Immature natural killer cell (primary cell): Measurements from ENCODE around the gene EXOSC9. TPM values are rescaled to one million over a fixed set of nuclear protein-coding genes. Genes with fewer than 3 reads are reported as not detected.
"Not testable (repeated sequence)": the region's sequence is repeated elsewhere in the genome, so short reads cannot be mapped to it uniquely, and the experiment has no call there.

Source experiments
- DNase-seq, 3 donors: peaks; one replicate each; pipeline ENCODE4 v3.0.0; 2022; ENCODE audit warnings: mixed read lengths in 1 of 3
- H3K27ac Mint-ChIP-seq, 6 donors: one replicate each; pipeline ENCODE4 v1.8.0; 2020; ENCODE audit warnings: mixed read lengths in 6 of 6, mild to moderate bottlenecking in 5 of 6, inconsistent platforms in 4 of 6, moderate library complexity in 3 of 6
- H3K27me3 Mint-ChIP-seq, 3 donors: one replicate each; pipeline ENCODE4 v1.8.0; 2020 to 2021; ENCODE audit warnings: low read depth in 3 of 3, mild to moderate bottlenecking in 3 of 3, mixed read lengths in 3 of 3, moderate library complexity in 3 of 3, inconsistent platforms in 1 of 3
- H3K36me3 Mint-ChIP-seq, 3 donors: one replicate each; pipeline ENCODE4 v1.8.0; 2020; ENCODE audit warnings: mixed read lengths in 3 of 3, inconsistent platforms in 2 of 3, mild to moderate bottlenecking in 2 of 3
- H3K4me1 Mint-ChIP-seq, 2 donors: one replicate each; pipeline ENCODE4 v1.8.0; 2020; ENCODE audit warnings: inconsistent platforms in 2 of 2, mild to moderate bottlenecking in 2 of 2, mixed read lengths in 2 of 2, moderate library complexity in 1 of 2
- H3K4me3 Mint-ChIP-seq, 5 donors: one replicate each; pipeline ENCODE4 v1.8.0; 2020; ENCODE audit warnings: mild to moderate bottlenecking in 5 of 5, mixed read lengths in 5 of 5, inconsistent platforms in 3 of 5, moderate library complexity in 3 of 5
- H3K9me3 Mint-ChIP-seq, 6 donors: one replicate each; pipeline ENCODE4 v1.8.0; 2020; ENCODE audit warnings: mild to moderate bottlenecking in 6 of 6, mixed read lengths in 6 of 6, inconsistent platforms in 4 of 6, moderate library complexity in 3 of 6
- polyA plus RNA-seq, 3 donors: library from polyadenylated mRNA; unstranded; fragments of 300-500 nt; fragmentation: Illumina TruSeq; gene quantifications; one replicate each; pipeline ENCODE4 v1.2.3, GENCODE V29; 2021

Gene EXOSC9
- polyA plus RNA-seq = 10 to 100 TPM; 26.1 to 39.3 (median 26.7) TPM

GRCh38 chr4:121800961-121801714, at the start of gene EXOSC9:
Gene EXOSC9 (plus strand): TSS chr4:121801323. CDS start chr4:121801425, 102 bp downstream.
- peaks cover 4 to 9% (median 8%) of the 10 kb centered on the region in 3 donors for H3K36me3 Mint-ChIP-seq
- peaks cover 7 to 18% (median 12%) of the 10 kb centered on the region in 3 donors for H3K27me3 Mint-ChIP-seq
- no peaks in the 10 kb centered on the region for H3K9me3 Mint-ChIP-seq
- peaks cover 27 to 42% of the 10 kb centered on the region in 2 donors for H3K4me1 Mint-ChIP-seq
- peak; percentile 92 to 94 (median 93) for DNase-seq
- peak within 1 kb of the TSS; percentile 97 to 99 (median 98) for H3K27ac Mint-ChIP-seq
- H3K4me3 Mint-ChIP-seq = peak within 1 kb of the TSS; percentile 94 to 98 (median 97)

- H3K4me1 Mint-ChIP-seq, DNase-seq, H3K27ac Mint-ChIP-seq, H3K9me3 Mint-ChIP-seq, H3K4me3 Mint-ChIP-seq, H3K36me3 Mint-ChIP-seq: not testable (repeated sequence)
- peaks cover 3 to 17% (median 5%) of the 10 kb centered on the region in 3 donors for H3K27me3 Mint-ChIP-seq
Measured at GRCh38 chr4:121752142-121752541, 49.0 kb upstream of the EXOSC9 start.

GRCh38 chr4:121758925-121759568, 42.1 kb upstream of the EXOSC9 start:
- Mint-ChIP-seq H3K9me3 (peaks cover 0 to 2% (median 0%) of the 10 kb centered on the region in 6 donors), H3K27me3 (peaks cover 5 to 21% (median 8%) of the 10 kb centered on the region in 3 donors), H3K36me3 (no peaks in the 10 kb centered on the region), H3K4me3 (no peak overlapping the region), H3K27ac (no peak overlapping the region), H3K4me1 (no peaks in the 10 kb centered on the region)
- no peak for DNase-seq

GRCh38 chr4:121760205-121760604, 40.9 kb upstream of the EXOSC9 start:
- H3K4me1 Mint-ChIP-seq = peaks cover 0 to under 1% of the 10 kb centered on the region in 2 donors
- H3K9me3 Mint-ChIP-seq = no peaks in the 10 kb centered on the region
- H3K4me3 Mint-ChIP-seq = no peak overlapping the region
- peaks cover 9 to 14% (median 14%) of the 10 kb centered on the region in 3 donors for H3K27me3 Mint-ChIP-seq
- DNase-seq = no peak
- no peak overlapping the region for H3K27ac Mint-ChIP-seq
- no peaks in the 10 kb centered on the region for H3K36me3 Mint-ChIP-seq

- Mint-ChIP-seq H3K4me1 (peaks cover 0 to 3% of the 10 kb centered on the region in 2 donors), H3K9me3 (no peaks in the 10 kb centered on the region), H3K36me3 (no peaks in the 10 kb centered on the region), H3K27me3 (peaks cover 13 to 20% (median 18%) of the 10 kb centered on the region in 3 donors), H3K4me3 (no peak overlapping the region), H3K27ac (no peak overlapping the region)
- no peak for DNase-seq
Measured at GRCh38 chr4:121764303-121764701, 36.8 kb upstream of the EXOSC9 start.

DNA sequence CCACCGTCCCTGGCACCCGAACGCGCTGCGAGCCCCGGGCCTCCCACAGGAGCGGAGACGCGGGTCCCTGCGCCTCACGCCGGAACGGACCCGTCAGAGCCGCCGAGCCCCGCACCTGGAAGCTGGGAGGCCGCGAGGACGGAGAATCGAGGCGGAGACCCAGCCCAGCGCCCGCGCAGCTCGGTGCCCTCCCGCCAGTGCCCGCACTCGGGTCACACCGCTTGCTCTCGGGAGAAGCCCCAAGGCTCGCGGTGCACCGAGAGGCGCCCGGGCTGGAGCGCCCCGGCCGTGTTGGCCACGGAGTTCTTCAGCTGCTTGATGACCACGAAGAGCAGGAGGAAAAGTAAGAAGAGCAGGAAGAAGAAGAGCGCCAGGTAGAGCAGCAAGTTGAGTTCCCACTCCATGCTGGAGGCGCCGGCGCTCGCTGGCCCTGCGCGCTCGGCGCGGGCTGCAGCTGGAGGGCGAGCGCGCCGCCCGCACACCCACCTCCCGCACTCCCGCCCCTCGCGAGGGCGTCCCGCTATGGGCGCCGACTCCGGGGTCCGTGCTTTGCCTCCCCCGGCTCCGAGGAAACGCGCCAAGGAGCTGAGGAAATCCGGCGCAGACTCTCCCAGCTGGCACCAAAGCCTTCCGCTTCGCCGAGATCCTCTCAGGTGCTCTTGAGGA, 36.3 kb upstream of the EXOSC9 start, which contains the start of gene SMIM43:
Gene SMIM43, minus strand, starts transcription at position 463 of the 666 bp plus-strand sequence. Its CDS starts 59 bp downstream, at position 404.
- Mint-ChIP-seq H3K4me3 (no peak within 1 kb of the TSS), H3K27ac (no peak within 1 kb of the TSS)

GRCh38 chr4:121765368-121765705, 35.8 kb upstream of the EXOSC9 start:
- peaks cover 18 to 20% (median 19%) of the 10 kb centered on the region in 3 donors for H3K27me3 Mint-ChIP-seq

More for the DNA sequence above, 36.3 kb upstream of the EXOSC9 start, which contains the start of gene SMIM43:
- Mint-ChIP-seq H3K9me3 (no peaks in the 10 kb centered on the region), H3K27me3 (peaks cover 14 to 22% (median 19%) of the 10 kb centered on the region in 3 donors), H3K4me1 (peaks cover 0 to 3% of the 10 kb centered on the region in 2 donors), H3K36me3 (no peaks in the 10 kb centered on the region)
- no peak for DNase-seq

GRCh38 chr4:121765971-121766538, 35.1 kb upstream of the EXOSC9 start:
- peaks cover 0 to 3% of the 10 kb centered on the region in 2 donors for H3K4me1 Mint-ChIP-seq
- H3K27me3 Mint-ChIP-seq = peaks cover 18 to 21% (median 20%) of the 10 kb centered on the region in 3 donors
- no peak overlapping the region for H3K27ac Mint-ChIP-seq
- no peak overlapping the region for H3K4me3 Mint-ChIP-seq
- H3K9me3 Mint-ChIP-seq = no peaks in the 10 kb centered on the region
- H3K36me3 Mint-ChIP-seq = no peaks in the 10 kb centered on the region
- DNase-seq = no peak

More at GRCh38 chr4:121765368-121765705, 35.8 kb upstream of the EXOSC9 start:
- Mint-ChIP-seq H3K9me3 (no peaks in the 10 kb centered on the region), H3K27ac (no peak overlapping the region), H3K4me3 (no peak overlapping the region), H3K4me1 (peaks cover 0 to 3% of the 10 kb centered on the region in 2 donors), H3K36me3 (no peaks in the 10 kb centered on the region)
- no peak for DNase-seq

- DNase-seq = no peak
- H3K4me3 Mint-ChIP-seq = no peak overlapping the region
- H3K27me3 Mint-ChIP-seq = peaks cover 18 to 21% (median 21%) of the 10 kb centered on the region in 3 donors
- no peaks in the 10 kb centered on the region for H3K36me3 Mint-ChIP-seq
- H3K4me1 Mint-ChIP-seq = peaks cover 0 to 3% of the 10 kb centered on the region in 2 donors
- no peak overlapping the region for H3K27ac Mint-ChIP-seq
- H3K9me3 Mint-ChIP-seq = no peaks in the 10 kb centered on the region
Measured at GRCh38 chr4:121767166-121767565, 34.0 kb upstream of the EXOSC9 start.

DNA sequence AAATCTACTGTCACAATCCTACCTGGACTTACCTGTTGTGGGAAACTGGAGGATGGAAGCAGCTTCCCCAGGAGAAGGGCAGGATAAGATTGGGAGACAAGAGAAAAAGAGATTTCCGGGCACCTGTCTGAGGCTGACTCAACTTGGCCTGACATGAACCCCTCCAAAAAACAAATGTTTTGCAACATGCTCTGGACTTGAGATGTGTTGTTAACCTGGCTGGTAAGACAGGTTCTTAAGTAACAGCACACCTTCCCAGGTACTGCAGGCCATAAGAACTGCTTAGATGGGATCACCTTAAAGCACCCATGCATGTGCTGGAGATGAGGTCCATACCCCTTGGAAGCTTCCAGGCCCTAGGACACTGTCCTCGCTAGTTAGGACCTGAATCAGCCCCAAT, 31.8 kb upstream of the EXOSC9 start:
- H3K27me3 Mint-ChIP-seq = peaks cover 11 to 15% (median 12%) of the 10 kb centered on the region in 3 donors
- no peak overlapping the region for H3K4me3 Mint-ChIP-seq
- H3K9me3 Mint-ChIP-seq = no peaks in the 10 kb centered on the region
- no peak for DNase-seq
- H3K4me1 Mint-ChIP-seq = peaks cover 0 to 3% of the 10 kb centered on the region in 2 donors
- no peak overlapping the region for H3K27ac Mint-ChIP-seq
- H3K36me3 Mint-ChIP-seq = no peaks in the 10 kb centered on the region

DNA sequence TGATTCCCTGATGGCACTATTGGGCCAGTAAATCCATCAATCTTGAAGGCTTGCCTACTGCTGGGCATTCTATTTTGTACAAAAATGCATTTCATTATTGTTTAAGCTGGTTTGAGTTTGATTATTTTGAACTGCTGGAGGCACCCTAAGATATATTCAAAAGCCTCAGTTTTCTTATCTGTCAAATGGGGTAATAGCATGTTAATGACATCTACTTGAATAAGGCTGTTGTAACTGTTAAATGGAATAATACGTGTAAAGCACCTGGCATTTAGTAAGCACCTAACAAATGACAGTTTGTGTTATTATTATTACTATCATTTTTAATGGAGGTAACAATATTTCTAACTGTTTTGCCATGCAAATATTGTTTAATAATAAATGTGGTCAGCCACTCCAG, 29.3 kb upstream of the EXOSC9 start:
- H3K27ac Mint-ChIP-seq = no peak overlapping the region
- no peak overlapping the region for H3K4me3 Mint-ChIP-seq
- H3K9me3 Mint-ChIP-seq = no peaks in the 10 kb centered on the region
- peaks cover 3 to 13% (median 5%) of the 10 kb centered on the region in 3 donors for H3K27me3 Mint-ChIP-seq
- H3K36me3 Mint-ChIP-seq = no peaks in the 10 kb centered on the region
- H3K4me1 Mint-ChIP-seq = no peaks in the 10 kb centered on the region
- DNase-seq = no peak

DNA sequence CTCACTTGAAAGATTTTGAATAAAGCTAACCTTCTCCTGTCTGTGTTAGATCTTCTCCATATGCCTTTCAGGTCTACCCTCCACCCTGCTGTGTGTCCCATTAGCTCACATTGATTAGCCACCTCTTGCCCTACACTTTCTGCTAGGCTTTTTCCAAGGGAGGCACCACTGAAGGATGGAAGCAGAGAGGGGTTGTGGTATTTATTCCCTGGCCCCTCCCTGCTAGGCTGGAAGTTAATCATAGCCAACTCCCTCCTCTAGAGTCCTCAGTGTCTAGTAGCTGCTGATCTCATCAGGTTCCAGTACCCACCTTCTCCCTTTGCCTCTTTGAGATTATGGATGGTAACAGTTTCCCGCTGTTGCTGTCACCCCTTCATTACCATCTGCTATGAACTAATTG, 27.2 kb upstream of the EXOSC9 start:
- H3K9me3 Mint-ChIP-seq = no peaks in the 10 kb centered on the region
- H3K36me3 Mint-ChIP-seq = no peaks in the 10 kb centered on the region
- peaks cover 5 to 11% (median 5%) of the 10 kb centered on the region in 3 donors for H3K27me3 Mint-ChIP-seq
- DNase-seq = no peak
- no peak overlapping the region for H3K27ac Mint-ChIP-seq
- no peaks in the 10 kb centered on the region for H3K4me1 Mint-ChIP-seq
- no peak overlapping the region for H3K4me3 Mint-ChIP-seq

DNA sequence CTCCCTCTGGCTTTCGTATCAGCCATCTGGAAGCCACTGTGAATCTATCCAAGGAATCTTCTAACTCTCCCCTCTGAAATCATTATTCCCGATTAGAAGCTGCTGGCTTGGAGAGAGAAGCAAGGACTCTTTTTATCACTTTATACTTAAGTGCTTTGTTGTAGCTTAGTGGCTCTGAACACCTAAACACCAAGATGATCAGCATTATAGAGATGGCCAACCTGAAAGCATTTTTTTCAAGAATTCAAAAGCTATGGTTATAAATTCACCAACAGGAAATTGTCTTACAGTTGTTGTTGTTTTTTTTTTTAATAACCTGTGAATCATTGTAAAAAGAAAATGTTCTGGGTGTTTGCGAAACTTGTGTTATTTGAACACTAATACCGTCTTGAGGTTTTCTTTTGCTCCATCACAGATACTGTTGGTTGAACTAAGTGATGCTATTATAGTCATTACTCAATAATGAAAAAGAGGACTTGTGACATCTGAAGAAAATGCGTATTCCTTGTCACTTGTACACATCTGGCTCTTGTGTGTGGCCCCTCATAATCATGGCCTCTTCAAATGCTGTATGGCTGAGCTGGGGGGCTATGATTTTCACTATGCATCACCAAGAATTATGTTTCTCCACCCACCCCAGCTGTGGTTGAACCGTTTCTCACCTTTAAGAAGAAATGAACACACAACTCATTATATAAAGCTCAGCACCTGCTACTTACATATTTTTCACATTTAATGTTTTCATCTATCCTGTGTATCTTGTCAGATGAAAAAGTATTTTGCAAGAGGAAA, 24.3 kb upstream of the EXOSC9 start:
- Mint-ChIP-seq H3K9me3 (no peaks in the 10 kb centered on the region), H3K4me1 (no peaks in the 10 kb centered on the region), H3K27me3 (peaks cover 4 to 14% (median 7%) of the 10 kb centered on the region in 3 donors), H3K36me3 (no peaks in the 10 kb centered on the region), H3K4me3 (no peak overlapping the region), H3K27ac (no peak overlapping the region)
- no peak for DNase-seq
